Measurements from ENCODE around the gene SLC17A2.

Gene SLC17A2

GRCh38 chr6:25888626-25889025 is 41.9 kb downstream of the SLC17A2 start:
- DNase-seq (ENCODE audit: low read depth, low spot score) = no peak

- no peak for DNase-seq (ENCODE audit: low read depth, low spot score)
These were observed 44.4 kb downstream of the SLC17A2 start for GRCh38 chr6:25886066-25886465.

GRCh38 chr6:25883991-25884390 is 46.5 kb downstream of the SLC17A2 start:
- DNase-seq (ENCODE audit: low read depth, low spot score) = no peak

GRCh38 chr6:25883536-25883935 is 47.0 kb downstream of the SLC17A2 start:
- DNase-seq (ENCODE audit: low read depth, low spot score) = no peak

- DNase-seq (ENCODE audit: low read depth, low spot score) = no peak
These were observed 48.4 kb downstream of the SLC17A2 start for GRCh38 chr6:25882051-25882496.

GRCh38 chr6:25880601-25881000 is 49.9 kb downstream of the SLC17A2 start:
- no peak for DNase-seq (ENCODE audit: low read depth, low spot score)

GRCh38 chr6:25878721-25879322 is 51.7 kb downstream of the SLC17A2 start:
- no peak for DNase-seq (ENCODE audit: low read depth, low spot score)

- no peak for DNase-seq (ENCODE audit: low read depth, low spot score)
These were observed 54.4 kb downstream of the SLC17A2 start for GRCh38 chr6:25875926-25876602.

- DNase-seq (ENCODE audit: low read depth, low spot score) = no peak
These were observed 55.0 kb downstream of the SLC17A2 start for GRCh38 chr6:25875563-25875905.

GRCh38 chr6:25874822-25875562 is 55.5 kb downstream of the SLC17A2 start:
- no peak for DNase-seq (ENCODE audit: low read depth, low spot score)

- DNase-seq (ENCODE audit: low read depth, low spot score) = no peak
These were observed 56.4 kb downstream of the SLC17A2 start, which contains the start of gene SLC17A3 for GRCh38 chr6:25874118-25874517. TSS of gene SLC17A3 (minus strand) at chr6:25874243. CDS start at chr6:25868387, 5,856 bp downstream.

GRCh38 chr6:25872814-25873213 is 57.7 kb downstream of the SLC17A2 start:
- no peak for DNase-seq (ENCODE audit: low read depth, low spot score)

GRCh38 chr6:25869840-25870239 is 60.7 kb downstream of the SLC17A2 start:
- no peak for DNase-seq (ENCODE audit: low read depth, low spot score)

GRCh38 chr6:25868436-25869183 is 61.9 kb downstream of the SLC17A2 start:
- DNase-seq (ENCODE audit: low read depth, low spot score) = no peak

- DNase-seq (ENCODE audit: low read depth, low spot score) = no peak
These were observed 64.5 kb downstream of the SLC17A2 start for GRCh38 chr6:25866011-25866410.

- no peak for DNase-seq (ENCODE audit: low read depth, low spot score)
These were observed 67.1 kb downstream of the SLC17A2 start for GRCh38 chr6:25863360-25863759.

Data from smooth muscle cell of the brain vasculature (primary cell).